ENCODE measurements around the gene NRDC. TPM values are rescaled to one million over a fixed set of nuclear protein-coding genes. Genes with fewer than 3 reads are reported as not detected.

Gene NRDC
- total RNA-seq, 3 donors from 2014 or later, result 131 to 139 (median 137) TPM

DNA sequence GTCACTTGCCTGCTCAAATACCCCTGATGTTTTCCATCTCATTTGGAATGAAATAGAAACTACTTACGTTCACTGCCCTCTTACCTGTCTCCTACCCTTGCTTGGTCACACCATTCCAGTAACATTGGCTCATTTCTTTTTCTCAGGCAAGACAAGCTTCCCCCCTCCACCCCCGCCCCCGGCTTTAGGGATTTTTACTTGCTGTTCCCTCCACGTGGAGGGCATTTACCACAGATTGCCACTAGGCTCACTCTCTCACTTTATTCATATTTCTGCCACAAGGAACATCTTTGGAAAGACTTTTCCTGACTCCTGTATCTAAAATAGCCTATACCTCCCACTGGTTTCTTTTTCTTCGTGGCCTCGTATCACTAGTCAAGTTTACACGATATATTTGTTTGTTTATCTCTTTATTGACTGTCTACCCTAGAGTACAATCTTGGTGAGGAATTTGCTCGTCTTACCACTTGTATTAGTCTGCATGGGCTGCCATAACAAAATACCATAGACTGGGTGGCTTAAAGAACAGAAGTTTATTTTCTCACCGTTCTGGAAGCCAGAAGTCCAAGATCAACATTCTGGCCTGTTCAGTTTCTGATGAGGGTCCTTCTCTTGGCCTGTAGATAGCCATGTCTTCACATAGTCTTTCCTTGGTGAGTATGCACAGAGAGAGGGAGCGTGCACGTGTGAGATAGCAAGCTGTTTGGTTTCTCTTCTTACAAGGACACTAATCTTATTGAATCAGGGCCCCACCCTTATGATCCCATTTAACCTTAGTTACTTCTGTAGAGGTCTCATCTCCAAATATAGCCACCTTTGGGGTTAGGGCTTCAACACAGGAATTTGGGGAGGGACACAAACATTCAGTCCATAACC lies 126.2 kb downstream of the NRDC start:
- Mint-ChIP-seq H3K4me1 (ENCODE audit: low read depth) (peaks cover 3% of the 10 kb centered on the region), H3K27me3 (ENCODE audit: low read depth) (no peaks in the 10 kb centered on the region), H3K4me3 (no peak overlapping the region), H3K36me3 (ENCODE audit: insufficient read depth) (peaks cover 28% of the 10 kb centered on the region), H3K9me3 (peaks cover 5% of the 10 kb centered on the region)
- no peak for ATAC-seq
- no peak for DNase-seq

DNA sequence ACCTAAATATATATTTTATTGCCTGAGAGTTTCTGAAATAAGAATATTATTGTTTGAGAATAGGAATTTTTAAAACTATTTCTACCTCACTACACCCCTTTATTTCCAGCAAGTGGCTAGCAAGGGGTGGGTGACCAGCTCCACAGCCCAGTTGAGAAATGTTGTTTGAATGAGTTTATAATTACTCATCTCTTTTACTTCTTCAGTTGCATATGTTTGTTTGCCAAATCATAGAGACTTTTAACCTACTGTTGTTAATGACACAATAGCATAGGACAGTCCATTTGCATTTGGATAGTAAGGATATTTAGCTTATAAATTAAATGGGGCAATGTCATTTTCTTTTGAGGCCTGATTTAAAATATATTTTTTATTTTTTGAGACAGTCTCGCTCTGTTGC lies 127.8 kb downstream of the NRDC start:
- peaks cover 5% of the 10 kb centered on the region for H3K9me3 Mint-ChIP-seq
- no peak overlapping the region for H3K4me3 Mint-ChIP-seq
- H3K27me3 Mint-ChIP-seq (ENCODE audit: low read depth), result no peaks in the 10 kb centered on the region
- H3K36me3 Mint-ChIP-seq (ENCODE audit: insufficient read depth), result peaks cover 28% of the 10 kb centered on the region
- peaks cover 3% of the 10 kb centered on the region for H3K4me1 Mint-ChIP-seq (ENCODE audit: low read depth)
- ATAC-seq, result no peak
- no peak for DNase-seq

DNA sequence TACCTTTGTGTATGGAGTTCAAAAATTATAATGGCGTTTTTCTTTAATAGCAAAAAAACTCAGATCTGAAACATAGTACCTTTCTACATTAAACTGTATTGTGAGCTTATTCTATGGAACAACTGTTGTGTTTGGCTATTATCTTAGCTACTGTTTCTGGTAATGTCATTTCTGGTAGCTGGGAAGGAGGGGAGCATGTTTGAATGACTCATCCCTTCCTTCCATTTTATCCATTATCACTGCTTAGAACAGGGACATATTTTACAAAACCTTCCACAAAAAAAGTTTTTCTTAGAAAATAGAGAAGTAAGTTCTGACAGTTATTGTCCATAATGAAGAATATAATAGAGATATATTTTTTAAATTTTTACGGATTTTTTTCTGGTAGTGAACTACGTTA lies 128.3 kb downstream of the NRDC start:
- Mint-ChIP-seq H3K4me1 (ENCODE audit: low read depth) (peaks cover 3% of the 10 kb centered on the region), H3K27me3 (ENCODE audit: low read depth) (no peaks in the 10 kb centered on the region), H3K36me3 (ENCODE audit: insufficient read depth) (peaks cover 27% of the 10 kb centered on the region), H3K4me3 (no peak overlapping the region), H3K9me3 (peaks cover 5% of the 10 kb centered on the region)
- ATAC-seq, result no peak
- DNase-seq, result no peak

DNA sequence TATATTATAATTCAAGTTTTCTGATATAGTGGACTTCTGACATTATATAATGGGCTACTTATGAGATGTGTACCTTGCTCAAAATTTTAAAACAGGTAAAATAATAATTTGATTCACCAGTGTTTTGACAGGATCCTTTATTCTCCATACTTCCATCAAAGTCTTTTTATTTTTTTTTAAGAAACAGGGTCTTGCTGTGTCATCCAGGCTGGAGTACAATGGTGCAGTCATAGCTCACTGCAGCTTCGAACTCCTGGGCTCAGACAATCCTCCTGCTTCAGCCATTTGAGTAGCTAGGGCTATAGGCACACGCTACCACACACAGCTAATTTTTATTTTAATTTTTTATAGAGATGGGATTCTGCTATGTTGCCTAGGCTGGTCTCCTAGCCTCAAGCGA lies 129.4 kb downstream of the NRDC start:
- peaks cover 9% of the 10 kb centered on the region for H3K4me1 Mint-ChIP-seq (ENCODE audit: low read depth)
- no peak overlapping the region for H3K4me3 Mint-ChIP-seq
- peaks cover 5% of the 10 kb centered on the region for H3K9me3 Mint-ChIP-seq
- H3K36me3 Mint-ChIP-seq (ENCODE audit: insufficient read depth), result peaks cover 21% of the 10 kb centered on the region
- ATAC-seq (no peak), DNase-seq (no peak)
- H3K27me3 Mint-ChIP-seq (ENCODE audit: low read depth), result no peaks in the 10 kb centered on the region

DNA sequence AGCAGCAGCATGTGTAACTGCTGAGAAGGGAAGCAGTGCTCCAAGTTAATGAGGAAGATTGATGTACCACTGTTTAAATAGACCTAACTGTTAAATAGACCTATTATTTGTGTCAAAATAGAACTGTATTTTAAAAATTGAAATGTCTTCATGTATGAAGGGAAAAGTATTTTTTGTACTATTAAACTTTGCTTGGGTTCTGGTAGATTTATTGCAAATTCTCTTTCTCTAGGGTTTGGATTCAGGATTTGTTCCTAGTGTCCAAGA lies 133.3 kb downstream of the NRDC start:
- no peak for ATAC-seq
- Mint-ChIP-seq H3K4me3 (no peak overlapping the region), H3K4me1 (ENCODE audit: low read depth) (peaks cover 17% of the 10 kb centered on the region), H3K36me3 (ENCODE audit: insufficient read depth) (peaks cover 10% of the 10 kb centered on the region), H3K27me3 (ENCODE audit: low read depth) (no peaks in the 10 kb centered on the region), H3K9me3 (no peaks in the 10 kb centered on the region)
- DNase-seq, result no peak

DNA sequence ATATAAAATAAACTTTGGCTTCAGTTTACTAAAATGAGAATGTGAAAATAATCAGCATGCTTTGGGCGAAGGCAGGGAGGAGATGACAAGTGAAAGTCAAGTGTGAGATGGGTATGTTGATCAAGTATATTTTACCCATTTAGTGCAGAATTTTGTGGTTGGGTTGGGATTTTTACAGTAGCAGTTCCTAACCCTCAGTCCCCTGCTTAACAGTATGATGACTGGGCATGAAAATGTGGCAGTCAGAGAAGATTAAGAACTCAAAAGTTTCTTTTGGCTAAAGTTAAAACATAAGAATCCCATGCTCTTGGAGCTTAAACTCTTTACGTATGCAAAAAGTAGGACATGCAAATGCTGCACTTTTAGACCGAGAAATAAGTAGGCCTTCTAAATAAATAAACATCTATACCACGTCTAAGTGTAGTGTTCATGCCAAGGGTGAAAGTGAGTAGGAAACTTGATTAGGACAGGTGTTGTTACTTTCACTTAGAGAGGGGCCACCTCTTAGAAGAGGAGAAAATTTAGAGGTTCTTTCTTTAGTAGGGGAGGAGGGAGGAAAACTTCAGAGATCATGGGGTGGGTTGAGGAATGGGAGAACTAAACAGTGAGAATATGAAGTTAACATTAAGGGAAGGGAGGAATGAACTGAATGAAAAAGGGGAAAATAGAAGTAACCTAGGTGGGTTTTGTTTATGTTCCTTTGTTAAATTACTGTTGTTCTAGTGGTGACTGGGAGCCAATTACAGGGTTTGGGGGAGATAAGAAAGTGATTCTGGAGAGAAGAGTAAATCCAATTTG lies 133.8 kb downstream of the NRDC start:
- no peaks in the 10 kb centered on the region for H3K27me3 Mint-ChIP-seq (ENCODE audit: low read depth)
- no peak for ATAC-seq
- H3K9me3 Mint-ChIP-seq, result no peaks in the 10 kb centered on the region
- no peak for DNase-seq
- peaks cover 22% of the 10 kb centered on the region for H3K4me1 Mint-ChIP-seq (ENCODE audit: low read depth)
- no peak overlapping the region for H3K4me3 Mint-ChIP-seq
- peaks cover 10% of the 10 kb centered on the region for H3K36me3 Mint-ChIP-seq (ENCODE audit: insufficient read depth)

DNA sequence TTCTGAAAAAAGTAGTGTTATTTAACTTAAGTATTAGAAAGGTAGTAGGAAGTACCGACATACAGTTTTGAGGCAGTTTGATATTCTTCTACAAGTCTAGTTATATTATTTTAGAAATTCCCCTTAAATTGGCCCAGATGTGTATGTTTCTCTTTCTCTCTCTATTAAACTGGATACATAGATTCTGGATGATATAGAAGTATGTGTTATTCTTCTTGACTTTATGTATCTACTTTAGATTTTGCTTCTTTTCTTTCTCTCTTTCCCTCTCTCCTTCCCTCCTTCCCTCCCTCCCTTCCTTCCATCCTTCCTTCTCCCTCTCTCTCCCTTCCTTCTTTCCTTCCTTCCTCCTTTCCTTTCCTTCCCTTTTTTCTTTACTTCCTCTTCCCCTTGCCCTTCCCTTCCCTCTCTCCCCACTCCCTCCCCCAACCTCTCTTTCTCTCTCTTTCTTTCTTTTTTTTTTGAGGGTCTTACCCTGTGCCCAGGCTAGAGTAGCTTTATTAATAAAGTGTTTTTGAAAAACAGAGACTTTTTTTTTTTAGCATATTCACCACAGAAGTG lies 137.3 kb downstream of the NRDC start:
- H3K4me3 Mint-ChIP-seq, result no peak overlapping the region
- ATAC-seq (no peak), DNase-seq (no peak)
- peaks cover 7% of the 10 kb centered on the region for H3K36me3 Mint-ChIP-seq (ENCODE audit: insufficient read depth)
- H3K27me3 Mint-ChIP-seq (ENCODE audit: low read depth), result no peaks in the 10 kb centered on the region
- peaks cover 31% of the 10 kb centered on the region for H3K4me1 Mint-ChIP-seq (ENCODE audit: low read depth)
- H3K9me3 Mint-ChIP-seq, result no peaks in the 10 kb centered on the region

DNA sequence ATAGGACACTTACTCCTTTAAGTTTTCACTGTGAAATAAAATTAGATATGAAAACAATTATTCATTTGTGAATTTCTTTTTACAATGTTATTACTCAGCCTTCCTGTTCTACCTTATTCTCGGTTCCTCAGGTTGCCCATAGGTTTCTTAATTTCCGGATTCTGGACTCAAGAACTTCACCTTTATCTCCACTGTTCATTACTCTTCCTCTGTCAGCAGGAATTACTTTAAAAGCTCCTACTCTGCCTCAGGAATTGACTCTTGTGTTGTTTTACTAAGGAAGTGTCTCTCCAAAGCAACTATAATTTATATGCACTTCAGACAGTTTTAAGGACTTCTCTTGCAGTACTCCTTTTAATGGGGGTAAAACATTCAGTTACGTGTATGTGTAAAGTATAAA lies 137.9 kb downstream of the NRDC start:
- no peaks in the 10 kb centered on the region for H3K9me3 Mint-ChIP-seq
- DNase-seq (no peak), ATAC-seq (no peak)
- H3K27me3 Mint-ChIP-seq (ENCODE audit: low read depth), result no peaks in the 10 kb centered on the region
- H3K4me1 Mint-ChIP-seq (ENCODE audit: low read depth), result peaks cover 35% of the 10 kb centered on the region
- peaks cover 7% of the 10 kb centered on the region for H3K36me3 Mint-ChIP-seq (ENCODE audit: insufficient read depth)
- no peak overlapping the region for H3K4me3 Mint-ChIP-seq

Other genes with a start within 250 kb of the NRDC start
- gene RAB3B, start 112.0 kb upstream of the NRDC start, total RNA-seq, result under 1 TPM; 0.05 to 0.11 (median 0.08) TPM
- 10 to 100 TPM; 26.4 to 27.1 (median 27.1) TPM for gene KTI12, start 155.1 kb upstream of the NRDC start, total RNA-seq
- 10 to 100 TPM; 27.2 to 34.8 (median 32.1) TPM for gene TXNDC12, start 176.5 kb upstream of the NRDC start, total RNA-seq
- gene BTF3L4, start 177.6 kb upstream of the NRDC start, total RNA-seq, result 10 to 100 TPM; 48.9 to 52.7 (median 51.4) TPM